PC-9 (cell line): ENCODE results near the gene ANKRD6. TPM values are rescaled to one million over a fixed set of nuclear protein-coding genes. Genes with fewer than 3 reads are reported as not detected.

ENCODE experiments used
- BruUV-seq: library from RNA; stranded (reverse); fragments of 400-500 nt; replicated peaks from 2 replicates; lab custom pipeline; 2021; lab: Mats Ljungman, UMichigan
- CTCF ChIA-PET: fragments of 300-600 bp; sonication (Branson Sonifier 250); formaldehyde crosslinking; loops from one replicate; lab custom pipeline; 2022; ENCODE audit warnings: antibody characterized with exemption; lab: Charles Lee
- POLR2A ChIA-PET: fragments of 300-600 bp; sonication (Branson Sonifier 250); formaldehyde crosslinking; loops from one replicate; lab custom pipeline; 2022; ENCODE audit warnings: antibody characterized with exemption; ENCODE audit not compliant: unreplicated experiment; lab: Charles Lee
- DNase-seq, 2 experiments: peaks; one replicate each; pipeline versions ENCODE4 v3.0.0 to v3.0.0-alpha.2; 2015 to 2022; ENCODE audit warnings: mixed read lengths in 1 of 2
- H2AFZ ChIP-seq: fragments of 200-600 bp; sonication (generic); 2 replicates; pipeline ENCODE4 v1.8.1; 2017; ENCODE audit warnings: antibody characterized with exemption
- H3F3A ChIP-seq: fragments of 200-600 bp; sonication (generic); 2 replicates; pipeline ENCODE4 v1.8.1; 2017; ENCODE audit warnings: antibody characterized with exemption, mild to moderate bottlenecking, low read depth; ENCODE audit not compliant: insufficient read depth
- H3K27ac ChIP-seq: fragments of 200-600 bp; sonication (generic); 2 replicates; pipeline ENCODE4 v1.6.1; 2016; ENCODE audit warnings: mixed run types
- H3K27me3 ChIP-seq: fragments of 200-600 bp; sonication (generic); 2 replicates; pipeline ENCODE4 v1.6.1; 2016; ENCODE audit warnings: low read depth, mixed run types; ENCODE audit not compliant: insufficient read depth
- H3K36me3 ChIP-seq: fragments of 200-600 bp; sonication (generic); 2 replicates; pipeline ENCODE4 v1.6.1; 2016; ENCODE audit warnings: low read depth, mixed run types
- H3K4me1 ChIP-seq: fragments of 200-600 bp; sonication (generic); replicated peaks from 2 replicates; pipeline ENCODE4 v1.6.1; 2016; ENCODE audit warnings: mixed run types; ENCODE audit not compliant: insufficient read depth
- H3K4me2 ChIP-seq: fragments of 200-600 bp; sonication (generic); 2 replicates; pipeline ENCODE4 v1.6.1; 2017; ENCODE audit warnings: mixed run types
- H3K4me3 ChIP-seq: fragments of 200-600 bp; sonication (generic); 2 replicates; pipeline ENCODE4 v1.6.1; 2016; ENCODE audit warnings: mixed run types
- H3K79me2 ChIP-seq: fragments of 200-600 bp; sonication (generic); 2 replicates; pipeline ENCODE4 v1.6.1; 2017; ENCODE audit warnings: low read depth, mixed run types
- H3K9me2 ChIP-seq: fragments of 200-600 bp; sonication (generic); 2 replicates; pipeline ENCODE4 v1.8.1; 2017; ENCODE audit warnings: mild to moderate bottlenecking; ENCODE audit not compliant: insufficient read depth
- H3K9me3 ChIP-seq: fragments of 200-600 bp; sonication (generic); 2 replicates; pipeline ENCODE4 v1.8.1; 2016; ENCODE audit warnings: low read depth; ENCODE audit not compliant: insufficient read depth
- H4K20me1 ChIP-seq: fragments of 200-600 bp; sonication (generic); 2 replicates; pipeline ENCODE4 v1.8.1; 2017; ENCODE audit not compliant: insufficient read depth
- EZH2 ChIP-seq: fragments of 200-600 bp; sonication (generic); IDR thresholded peaks from 2 replicates; pipeline ENCODE4 v1.8.0; 2017; ENCODE audit warnings: antibody characterized with exemption, low read depth
- intact Hi-C: fragments of 100-400 bp; cut with micrococcal nuclease; formaldehyde crosslinking; loops from one replicate; pipeline ENCODE4 v1.10.0; 2022; ENCODE audit not compliant: unreplicated experiment
- total RNA-seq: library from RNA; stranded (reverse); gene quantifications from 2 replicates; pipeline ENCODE4 v1.2.3, GENCODE V29; 2021
- TF ChIP-seq, protein P1 (sequence below): fragments of 200-600 bp; sonication (generic); conservative IDR thresholded peaks from 2 replicates; pipeline ENCODE4 v1.6.1; 2017; ENCODE audit warnings: mixed run types, antibody characterized with exemption, mild to moderate bottlenecking, moderate library complexity

ANKRD6 gene
- total RNA-seq, 1 experiment from 2014 or later = 1.8 TPM

DNA sequence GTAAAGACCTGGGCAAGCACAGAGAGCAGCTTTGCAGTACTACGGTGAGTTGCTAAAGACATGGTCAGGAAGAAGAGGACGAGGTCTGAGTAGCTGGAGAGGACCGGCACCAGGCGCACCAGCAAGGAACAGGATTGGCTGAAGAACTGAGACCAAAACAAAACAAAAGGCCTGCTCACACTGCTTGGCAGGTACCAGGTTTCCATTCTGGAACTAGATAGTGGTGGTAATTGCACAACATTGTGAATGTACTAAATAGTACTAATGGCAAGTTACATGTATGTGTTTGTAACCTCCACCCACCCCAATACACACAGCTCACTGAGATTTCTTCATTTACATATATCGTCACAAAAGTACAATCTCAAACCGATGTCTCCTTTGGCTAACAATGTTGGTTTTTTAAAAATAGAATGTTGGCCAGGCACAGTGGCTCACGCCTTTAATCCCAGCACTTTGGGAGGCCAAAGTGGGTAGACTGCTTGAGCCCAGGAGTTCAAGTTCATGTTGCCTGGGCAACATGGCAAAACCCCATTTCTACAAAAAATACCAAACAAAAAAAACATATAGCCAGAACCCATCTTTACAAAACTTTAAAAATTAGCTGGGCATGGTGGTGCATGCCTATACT is 238.1 kb downstream of the ANKRD6 start:
- ChIA-PET POLR2A (no interaction called here), CTCF (no interaction called here)
- no peaks in the 10 kb centered on the region for H3K9me3 ChIP-seq
- no TSS peak for BruUV-seq
- H3F3A ChIP-seq = no peaks in the 10 kb centered on the region
- intact Hi-C loops = no loop called here
- no peak overlapping the region for H3K4me3 ChIP-seq
- no peak overlapping the region for H3K4me2 ChIP-seq
- no peaks in the 10 kb centered on the region for H3K79me2 ChIP-seq
- no peaks in the 10 kb centered on the region for H3K36me3 ChIP-seq
- no peak overlapping the region for H2AFZ ChIP-seq
- H3K9me2 ChIP-seq = no peaks in the 10 kb centered on the region
- no peaks in the 10 kb centered on the region for H4K20me1 ChIP-seq
- no peaks in the 10 kb centered on the region for H3K4me1 ChIP-seq
- TF ChIP-seq, protein P1, sequence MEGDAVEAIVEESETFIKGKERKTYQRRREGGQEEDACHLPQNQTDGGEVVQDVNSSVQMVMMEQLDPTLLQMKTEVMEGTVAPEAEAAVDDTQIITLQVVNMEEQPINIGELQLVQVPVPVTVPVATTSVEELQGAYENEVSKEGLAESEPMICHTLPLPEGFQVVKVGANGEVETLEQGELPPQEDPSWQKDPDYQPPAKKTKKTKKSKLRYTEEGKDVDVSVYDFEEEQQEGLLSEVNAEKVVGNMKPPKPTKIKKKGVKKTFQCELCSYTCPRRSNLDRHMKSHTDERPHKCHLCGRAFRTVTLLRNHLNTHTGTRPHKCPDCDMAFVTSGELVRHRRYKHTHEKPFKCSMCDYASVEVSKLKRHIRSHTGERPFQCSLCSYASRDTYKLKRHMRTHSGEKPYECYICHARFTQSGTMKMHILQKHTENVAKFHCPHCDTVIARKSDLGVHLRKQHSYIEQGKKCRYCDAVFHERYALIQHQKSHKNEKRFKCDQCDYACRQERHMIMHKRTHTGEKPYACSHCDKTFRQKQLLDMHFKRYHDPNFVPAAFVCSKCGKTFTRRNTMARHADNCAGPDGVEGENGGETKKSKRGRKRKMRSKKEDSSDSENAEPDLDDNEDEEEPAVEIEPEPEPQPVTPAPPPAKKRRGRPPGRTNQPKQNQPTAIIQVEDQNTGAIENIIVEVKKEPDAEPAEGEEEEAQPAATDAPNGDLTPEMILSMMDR = no peak
- TF ChIP-seq EZH2 = no peak
- no peak overlapping the region for H3K27ac ChIP-seq
- no peak for DNase-seq
- H3K27me3 ChIP-seq = no peaks in the 10 kb centered on the region

DNA sequence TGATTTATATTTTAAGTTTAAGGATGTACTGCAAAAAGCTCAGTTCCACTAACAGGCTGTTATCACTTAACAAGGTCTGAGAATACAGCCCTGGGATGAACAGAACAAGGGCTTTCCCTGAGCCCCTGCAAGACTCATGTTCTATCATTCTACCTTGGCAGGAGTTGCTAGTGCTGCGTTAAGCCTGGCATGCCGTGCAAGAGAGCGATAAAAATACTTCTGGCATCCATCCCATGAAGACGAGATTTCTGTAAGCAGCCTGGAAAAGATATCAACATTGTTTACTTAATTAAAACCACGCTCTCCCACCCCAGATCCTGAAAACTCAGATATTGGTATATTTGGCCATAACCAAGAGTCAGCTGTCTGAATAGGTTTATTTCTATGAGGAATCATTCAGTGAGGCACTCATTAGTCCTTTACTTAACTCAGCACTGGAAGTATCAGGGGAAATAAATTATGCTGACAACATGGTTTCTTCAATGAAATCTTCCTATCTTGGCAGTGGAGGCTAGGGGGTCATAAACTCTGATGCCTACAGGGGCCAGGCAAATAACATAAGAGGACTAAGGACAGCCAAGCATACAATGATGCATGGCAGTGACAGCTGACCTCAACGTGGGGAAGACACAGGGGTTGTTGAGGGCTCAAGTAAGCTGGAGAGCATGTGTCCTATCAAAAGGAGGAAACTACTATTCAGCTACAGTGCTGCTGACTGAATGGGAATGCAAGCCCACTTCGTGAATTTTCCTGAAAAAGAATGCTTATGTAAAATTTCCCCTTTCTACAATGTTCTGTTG is 243.2 kb downstream of the ANKRD6 start:
- Histone ChIP-seq H3K4me1 (no peaks in the 10 kb centered on the region), H3K36me3 (no peaks in the 10 kb centered on the region), H3K4me3 (no peak overlapping the region), H3K27me3 (no peaks in the 10 kb centered on the region), H3K27ac (no peak overlapping the region), H3K4me2 (no peak overlapping the region), H4K20me1 (no peaks in the 10 kb centered on the region), H3K9me3 (no peaks in the 10 kb centered on the region), H3F3A (no peaks in the 10 kb centered on the region), H3K79me2 (no peaks in the 10 kb centered on the region), H2AFZ (no peak overlapping the region), H3K9me2 (no peaks in the 10 kb centered on the region)
- BruUV-seq = no TSS peak
- no peak for DNase-seq
- intact Hi-C loops = no loop called here
- ChIA-PET CTCF (no interaction called here), POLR2A (no interaction called here)
- TF ChIP-seq, protein P1 = no peak
- TF ChIP-seq EZH2 = no peak

DNA sequence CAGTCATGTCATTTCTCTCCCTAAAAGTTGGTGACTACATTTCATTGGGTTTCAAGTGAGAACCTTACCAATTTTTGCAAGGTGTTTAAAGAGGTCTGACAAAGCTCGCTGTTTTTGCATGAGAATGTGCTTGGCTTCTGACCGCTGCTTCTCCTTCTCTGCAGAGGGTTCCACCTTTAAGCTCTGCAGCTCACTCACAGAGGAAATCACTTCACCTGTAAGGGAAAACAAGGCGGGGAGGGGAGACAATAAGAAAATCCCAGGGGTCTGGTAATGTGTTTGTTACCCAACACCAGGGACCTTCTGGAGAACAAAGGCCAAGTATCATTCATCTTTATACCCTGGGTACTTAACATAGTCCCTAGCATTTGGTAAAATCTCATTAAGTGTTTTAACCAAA is 245.6 kb downstream of the ANKRD6 start:
- ChIA-PET POLR2A (no interaction called here), CTCF (no interaction called here)
- Histone ChIP-seq H3K27ac (no peak overlapping the region), H3F3A (no peaks in the 10 kb centered on the region), H2AFZ (no peak overlapping the region), H3K27me3 (no peaks in the 10 kb centered on the region), H3K36me3 (no peaks in the 10 kb centered on the region), H3K4me2 (no peak overlapping the region), H3K9me2 (no peaks in the 10 kb centered on the region), H3K9me3 (no peaks in the 10 kb centered on the region), H3K4me3 (no peak overlapping the region), H3K79me2 (no peaks in the 10 kb centered on the region), H3K4me1 (no peaks in the 10 kb centered on the region), H4K20me1 (no peaks in the 10 kb centered on the region)
- no peak for TF ChIP-seq EZH2
- TF ChIP-seq, protein P1 = no peak
- DNase-seq = no peak
- BruUV-seq = no TSS peak
- intact Hi-C loops = no loop called here
